Islet precursor cell (in vitro differentiated cells): ENCODE data around the gene TMEM108.

ENCODE experiments used
- DNase-seq: peaks from one replicate; pipeline ENCODE4 v3.0.0-alpha.2; 2018

Gene TMEM108

DNA sequence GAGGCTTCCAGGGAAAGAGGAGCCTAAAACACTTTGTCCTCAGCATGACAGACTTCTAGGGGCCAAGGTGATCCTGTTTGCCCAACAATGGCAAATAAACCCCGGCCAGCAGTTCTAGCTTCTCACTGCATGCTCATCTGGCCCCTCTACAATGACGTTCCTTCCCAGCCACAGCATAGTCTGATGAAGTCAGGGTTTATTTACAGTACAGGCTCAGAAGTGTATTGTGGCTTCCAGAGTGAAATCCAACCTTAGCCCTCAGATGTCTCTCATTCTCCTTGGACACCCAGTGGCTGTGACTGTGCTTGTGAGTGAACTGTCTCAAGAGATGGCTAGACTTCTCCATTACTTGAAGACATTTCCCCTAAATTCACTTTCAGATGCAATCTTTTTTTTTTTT is 402.5 kb downstream of the TMEM108 start:
- DNase-seq: no peak

DNA sequence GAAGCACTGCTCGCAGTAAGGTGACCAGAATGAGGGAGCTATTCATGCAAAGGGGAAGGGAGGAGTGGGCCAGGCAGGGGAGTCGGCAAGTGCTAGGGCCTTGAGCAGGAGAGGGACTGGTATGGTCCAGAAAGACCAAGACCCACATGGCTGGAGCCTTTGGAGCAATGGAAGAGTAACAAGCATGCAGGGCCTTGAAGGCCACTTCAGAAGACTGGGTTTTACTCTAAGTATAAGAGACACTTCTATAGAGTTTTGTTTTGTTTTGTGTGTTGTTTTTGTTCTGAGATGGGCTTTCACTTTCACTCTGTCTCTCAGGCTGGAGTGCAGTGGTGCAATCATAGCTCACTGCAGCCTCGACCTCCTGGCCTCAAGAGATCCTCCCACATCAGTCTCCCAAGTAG is 403.7 kb downstream of the TMEM108 start:
- no peak for DNase-seq

DNA sequence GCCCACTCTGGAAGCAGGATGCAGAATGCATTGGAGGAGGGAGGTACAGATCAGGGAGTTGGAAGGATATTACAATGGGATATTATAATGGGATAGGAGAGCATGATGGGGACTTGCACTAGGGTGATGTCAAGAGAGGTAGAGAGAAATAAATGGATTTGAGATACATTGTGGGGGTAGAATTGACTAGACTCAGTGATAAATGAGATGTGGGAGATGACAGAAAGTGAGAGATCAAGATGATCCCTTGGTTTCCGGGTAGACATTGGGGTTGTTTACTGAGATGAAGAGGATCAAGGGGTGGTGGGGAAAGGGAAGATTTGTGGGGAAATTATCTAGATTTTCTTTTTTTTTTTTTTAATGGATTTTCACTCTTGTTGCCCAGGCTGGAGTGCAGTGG is 404.3 kb downstream of the TMEM108 start:
- no peak for DNase-seq

DNA sequence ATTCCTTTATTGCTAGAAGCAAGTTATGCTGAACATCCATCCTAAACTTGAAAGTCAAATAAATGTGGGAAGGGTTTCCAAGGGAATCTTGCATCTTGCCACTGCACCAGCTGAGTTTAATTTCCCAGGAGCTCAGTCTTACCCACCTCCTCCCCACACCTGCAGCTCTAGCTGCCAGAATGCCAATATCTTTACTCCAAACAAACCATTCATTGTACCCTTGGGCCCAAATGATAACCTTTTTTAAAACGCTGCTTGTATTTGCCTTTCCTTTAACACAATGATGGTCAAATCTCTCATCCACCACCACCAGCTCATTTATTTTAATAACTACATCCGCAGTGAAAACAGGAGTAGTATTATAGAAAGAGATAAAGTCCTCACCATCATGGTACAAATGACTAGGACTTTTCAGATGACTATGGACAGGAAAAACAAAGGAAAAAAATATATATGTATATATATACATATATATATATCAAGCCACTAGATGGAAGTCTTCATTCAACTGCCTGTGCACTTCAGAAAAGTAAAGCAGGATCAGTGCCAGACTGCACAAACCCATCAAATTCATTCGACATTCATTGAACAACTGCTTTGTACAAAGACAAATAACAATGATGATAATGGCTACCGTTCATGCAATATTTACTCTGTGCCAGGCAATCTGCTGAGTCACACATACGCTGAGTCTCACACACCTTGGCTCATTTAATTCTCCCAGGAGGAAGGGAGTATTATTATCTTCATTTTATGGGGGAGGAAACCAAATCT is 405.6 kb downstream of the TMEM108 start:
- no peak for DNase-seq

DNA sequence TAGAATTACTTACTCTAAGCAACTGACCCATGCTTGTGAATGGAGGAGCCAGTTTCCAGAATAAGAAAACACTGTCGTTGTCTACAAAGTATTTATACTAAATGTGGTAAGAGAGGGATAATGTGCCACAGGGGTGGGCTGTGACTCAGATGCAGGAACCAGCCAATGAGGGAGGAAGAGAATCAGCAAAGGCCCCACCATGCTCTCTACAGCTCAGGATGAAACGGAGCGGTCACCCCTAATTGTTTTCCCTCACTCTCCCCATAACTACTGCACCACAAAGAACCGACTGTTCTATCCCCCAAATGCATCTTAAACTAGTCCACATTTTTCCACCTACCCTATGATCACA is 406.2 kb downstream of the TMEM108 start:
- no peak for DNase-seq

DNA sequence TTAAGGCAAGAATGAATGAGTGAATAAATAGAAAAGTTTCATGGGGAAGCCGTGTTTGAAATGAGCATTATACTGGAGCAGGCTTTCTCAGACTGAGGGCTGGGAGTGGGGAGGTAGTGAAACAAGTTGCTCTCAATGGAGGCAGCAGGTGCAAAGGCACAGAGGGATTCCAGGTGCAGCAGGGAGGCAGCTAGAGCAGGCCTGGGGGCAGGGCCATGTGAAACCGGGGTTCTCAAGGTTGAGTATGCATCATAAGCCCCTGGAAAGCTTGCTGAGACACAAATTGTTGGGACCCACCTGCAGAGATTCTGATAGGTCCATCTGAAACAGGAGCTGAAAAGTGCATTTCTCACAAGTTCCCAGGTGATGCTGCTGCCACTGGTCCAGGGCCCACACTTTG is 406.9 kb downstream of the TMEM108 start:
- DNase-seq: no peak
